RCC 7860 (cell line): ENCODE data around the gene GAS2L3.
A peak's percentile ranks its signal among the peaks of the same experiment; 100 is the strongest.

Experiments used
- DNase-seq: peaks from one replicate; pipeline ENCODE4 v3.0.0-alpha.2; 2015; ENCODE audit warnings: low spot score
- FAIRE-seq: peaks from 2 replicates; lab custom pipeline; 2012; peaks lifted over from hg19 to GRCh38; lab: Jason Lieb, UNC

GAS2L3 gene

DNA sequence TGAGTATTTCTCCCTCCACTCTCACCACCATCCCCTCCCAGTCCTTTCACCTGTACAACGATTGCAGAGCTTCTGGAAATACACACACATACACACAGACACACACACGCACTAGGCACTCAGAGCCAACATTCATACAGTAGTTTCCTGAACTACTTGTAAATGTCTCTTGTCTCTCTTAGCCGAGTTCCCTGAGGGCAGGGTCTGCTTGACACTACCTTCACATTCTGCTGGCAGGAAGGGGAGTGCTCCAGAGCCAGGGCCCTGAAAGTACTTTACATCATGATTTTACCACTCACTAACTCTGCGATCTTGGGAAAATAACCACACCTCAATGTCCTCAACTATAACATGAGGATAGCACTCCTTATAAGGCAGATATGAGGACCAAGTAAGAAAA, 82.7 kb downstream of the GAS2L3 start:
- DNase-seq: no peak
- FAIRE-seq: no peak

GRCh38 chr12:100656856-100657255, 83.4 kb downstream of the GAS2L3 start:
- no peak for FAIRE-seq

DNA sequence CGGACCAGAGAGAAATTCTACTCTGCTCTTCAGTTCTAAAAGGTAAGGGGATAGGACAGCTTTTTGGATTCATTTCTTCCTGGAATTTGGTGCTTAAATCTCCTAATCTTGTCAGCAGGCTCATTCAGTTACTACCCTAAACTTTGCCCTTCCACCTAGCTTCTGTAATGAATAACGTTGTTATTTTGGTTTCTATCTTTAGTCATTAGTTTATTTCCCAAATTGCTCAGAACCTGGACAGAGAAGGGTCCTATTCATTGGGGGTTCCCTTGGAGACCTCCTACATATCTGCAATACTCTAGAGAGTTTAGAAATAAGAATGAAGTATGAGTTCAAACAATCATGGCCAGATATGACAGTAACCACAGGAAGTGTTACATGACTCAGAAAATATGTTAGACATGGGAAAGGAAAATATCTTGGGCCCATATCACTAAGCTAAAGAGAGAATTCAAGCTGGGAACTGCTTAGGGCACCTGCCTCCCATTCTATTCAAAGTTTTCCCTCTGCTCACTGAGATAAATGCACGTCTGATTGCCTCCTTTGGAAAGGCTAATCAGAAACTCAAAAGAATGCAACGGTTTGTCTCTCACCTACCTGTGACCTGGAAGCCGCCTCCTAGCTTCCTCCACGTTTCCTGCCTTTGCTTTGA, 87.9 kb downstream of the GAS2L3 start:
- peak; percentile 13 for DNase-seq
- FAIRE-seq: no peak

More at GRCh38 chr12:100656856-100657255, 83.4 kb downstream of the GAS2L3 start:
- no peak for DNase-seq

- FAIRE-seq: no peak
Measured at GRCh38 chr12:100666588-100666987, 93.1 kb downstream of the GAS2L3 start.

DNA sequence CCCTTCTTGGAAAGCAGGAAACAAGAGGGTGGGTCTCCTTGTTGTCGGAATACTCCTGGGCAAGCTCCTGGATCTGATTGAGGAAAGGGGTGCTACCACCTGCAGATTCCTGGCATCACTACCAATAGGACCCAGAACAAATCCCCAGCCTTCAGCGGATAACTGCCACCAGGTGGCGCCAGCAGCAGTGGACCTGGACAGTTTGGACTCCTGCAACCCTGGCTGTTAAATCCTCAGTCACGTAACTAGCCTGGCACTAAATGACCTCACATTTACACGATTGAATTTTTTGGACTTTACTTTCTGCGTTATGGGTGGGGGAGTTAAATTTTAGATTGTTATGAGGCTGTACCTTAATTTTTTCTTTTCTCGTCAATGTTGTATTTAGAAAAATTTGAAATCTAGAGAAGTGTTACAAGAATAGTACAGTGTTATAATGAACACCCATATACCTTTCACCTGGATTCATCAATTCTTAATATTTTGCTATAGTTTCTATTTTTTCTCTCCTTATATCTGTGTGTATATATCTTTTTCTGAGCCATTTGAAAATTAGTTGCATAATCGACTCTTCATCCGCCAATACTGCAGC, 95.6 kb downstream of the GAS2L3 start:
- FAIRE-seq (no peak), DNase-seq (peak; percentile 36)

More at GRCh38 chr12:100666588-100666987, 93.1 kb downstream of the GAS2L3 start:
- DNase-seq: no peak

GRCh38 chr12:100669922-100670321, 96.4 kb downstream of the GAS2L3 start:
- FAIRE-seq (no peak), DNase-seq (no peak)

DNA sequence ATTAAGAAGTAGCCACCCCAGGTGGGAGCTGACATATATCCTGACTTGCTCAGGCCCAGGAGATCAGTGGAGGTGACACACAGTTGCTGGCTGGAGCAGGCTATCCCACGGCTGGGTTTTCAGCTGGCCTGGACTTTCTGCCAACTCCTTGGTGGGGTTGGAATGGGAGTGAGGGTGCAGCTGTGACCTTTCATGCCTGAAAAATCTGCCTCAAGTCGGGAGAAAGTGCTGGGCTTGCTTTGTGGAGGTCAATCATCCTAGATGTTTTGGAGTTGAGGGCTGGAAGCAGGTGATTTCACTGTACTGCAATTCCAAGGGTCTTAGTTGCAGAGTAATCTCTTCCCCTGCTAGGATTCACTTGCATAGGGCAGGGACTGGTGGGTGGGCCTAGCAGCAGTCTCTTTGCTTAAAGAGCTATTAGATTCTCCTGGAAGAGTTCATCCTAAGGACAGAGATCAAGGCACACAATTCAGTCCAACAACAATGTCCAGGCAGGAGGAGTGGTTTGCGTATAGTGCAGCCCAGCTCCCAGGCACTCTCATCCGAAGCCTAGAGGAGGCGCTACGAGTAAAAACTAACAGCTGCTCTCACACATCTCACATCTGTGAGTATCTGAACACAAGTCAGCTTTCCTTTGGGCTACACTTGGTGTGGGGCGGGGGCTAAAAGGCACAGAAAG, 98.1 kb downstream of the GAS2L3 start:
- FAIRE-seq (no peak), DNase-seq (no peak)

- FAIRE-seq (no peak), DNase-seq (no peak)
Measured at GRCh38 chr12:100672075-100672592, 98.7 kb downstream of the GAS2L3 start.

DNA sequence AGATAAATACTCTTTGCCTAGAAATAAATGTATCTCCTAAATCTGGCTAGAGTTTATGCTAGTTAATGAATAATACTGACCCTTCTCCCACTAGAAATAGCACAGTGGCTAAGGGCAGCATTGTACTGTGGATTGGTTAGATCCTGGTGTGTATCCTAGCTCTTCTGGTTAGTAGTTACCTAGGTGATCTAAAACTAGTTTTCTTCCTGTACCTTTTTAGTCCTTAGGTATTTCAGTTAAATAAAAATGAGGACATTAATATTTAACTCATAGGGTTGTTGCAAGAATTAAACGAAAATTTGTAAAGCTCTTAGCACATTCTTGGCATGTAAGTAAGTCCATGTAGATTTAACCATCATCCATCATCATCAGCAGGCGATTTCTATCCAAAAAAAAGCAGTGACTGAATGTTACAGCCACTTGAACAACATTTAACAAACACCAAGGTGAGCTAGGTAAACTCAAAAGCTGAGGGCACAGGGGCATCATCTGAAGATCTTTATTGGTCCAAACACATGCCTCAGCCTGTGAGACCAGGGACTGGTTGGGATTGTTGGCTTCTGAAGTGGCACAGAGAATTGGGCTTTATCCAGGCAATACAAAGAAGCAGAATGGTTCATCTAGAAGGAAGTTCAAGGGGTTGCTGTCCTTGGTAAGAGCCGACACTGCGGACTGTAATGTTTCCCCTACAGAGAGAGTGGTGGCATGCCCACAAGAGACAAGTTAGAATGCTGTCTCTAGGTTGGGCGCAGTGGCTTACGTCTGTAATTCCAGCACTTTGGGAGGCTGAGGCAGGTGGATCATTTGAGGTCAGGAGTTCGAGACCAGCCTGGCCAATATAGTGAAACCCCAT, 100.8 kb downstream of the GAS2L3 start:
- FAIRE-seq: no peak
- no peak for DNase-seq
